ENCODE results near the gene PRKCB.

DNA sequence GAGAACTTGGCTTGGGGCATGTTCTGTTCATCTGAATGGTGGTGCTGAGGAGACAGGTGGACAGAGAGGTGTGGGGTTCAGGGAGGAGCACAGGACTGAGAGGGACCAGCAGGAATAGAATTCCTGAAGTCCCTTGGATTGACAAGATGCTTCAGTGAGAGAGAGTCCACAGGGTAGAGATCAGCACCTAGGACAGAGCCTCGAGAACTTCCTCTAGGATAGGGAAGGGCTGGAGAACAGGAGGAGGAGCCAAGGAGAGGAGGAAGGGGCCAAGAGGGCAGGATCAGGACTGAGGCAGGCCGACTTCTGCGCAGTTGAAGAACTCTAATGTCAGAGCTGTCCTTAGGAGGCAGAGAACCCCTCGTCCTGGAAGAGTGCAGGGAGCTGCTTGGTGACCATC is 138.4 kb downstream of the PRKCB start:
- TF ChIP-seq, protein P1, sequence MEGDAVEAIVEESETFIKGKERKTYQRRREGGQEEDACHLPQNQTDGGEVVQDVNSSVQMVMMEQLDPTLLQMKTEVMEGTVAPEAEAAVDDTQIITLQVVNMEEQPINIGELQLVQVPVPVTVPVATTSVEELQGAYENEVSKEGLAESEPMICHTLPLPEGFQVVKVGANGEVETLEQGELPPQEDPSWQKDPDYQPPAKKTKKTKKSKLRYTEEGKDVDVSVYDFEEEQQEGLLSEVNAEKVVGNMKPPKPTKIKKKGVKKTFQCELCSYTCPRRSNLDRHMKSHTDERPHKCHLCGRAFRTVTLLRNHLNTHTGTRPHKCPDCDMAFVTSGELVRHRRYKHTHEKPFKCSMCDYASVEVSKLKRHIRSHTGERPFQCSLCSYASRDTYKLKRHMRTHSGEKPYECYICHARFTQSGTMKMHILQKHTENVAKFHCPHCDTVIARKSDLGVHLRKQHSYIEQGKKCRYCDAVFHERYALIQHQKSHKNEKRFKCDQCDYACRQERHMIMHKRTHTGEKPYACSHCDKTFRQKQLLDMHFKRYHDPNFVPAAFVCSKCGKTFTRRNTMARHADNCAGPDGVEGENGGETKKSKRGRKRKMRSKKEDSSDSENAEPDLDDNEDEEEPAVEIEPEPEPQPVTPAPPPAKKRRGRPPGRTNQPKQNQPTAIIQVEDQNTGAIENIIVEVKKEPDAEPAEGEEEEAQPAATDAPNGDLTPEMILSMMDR (IDR thresholded peaks at IDR 0.05; ENCODE audit: low read depth, low read length), result no peak
- TF ChIP-seq EZH2phosphoT487 (IDR thresholded peaks at IDR 0.05; ENCODE audit: low read depth), result no peak

All from OCI-LY3 (cell line).